HG03108 (cell line): ENCODE measurements around the gene KIF15.

ENCODE experiments used
- ATAC-seq: cut with Tn5 transposase; IDR thresholded peaks from one replicate; pipeline ENCODE4 v1.9.1; 2021; ENCODE audit warnings: moderate library complexity; ENCODE audit not compliant: unreplicated experiment

KIF15 gene

GRCh38 chr3:44874308-44874707, 112.7 kb downstream of the KIF15 start, which contains the start of gene TGM4:
Gene TGM4, plus strand, starts transcription at chr3:44874608. Its CDS starts 71 bp downstream, at chr3:44874679.
- ATAC-seq, result no peak

DNA sequence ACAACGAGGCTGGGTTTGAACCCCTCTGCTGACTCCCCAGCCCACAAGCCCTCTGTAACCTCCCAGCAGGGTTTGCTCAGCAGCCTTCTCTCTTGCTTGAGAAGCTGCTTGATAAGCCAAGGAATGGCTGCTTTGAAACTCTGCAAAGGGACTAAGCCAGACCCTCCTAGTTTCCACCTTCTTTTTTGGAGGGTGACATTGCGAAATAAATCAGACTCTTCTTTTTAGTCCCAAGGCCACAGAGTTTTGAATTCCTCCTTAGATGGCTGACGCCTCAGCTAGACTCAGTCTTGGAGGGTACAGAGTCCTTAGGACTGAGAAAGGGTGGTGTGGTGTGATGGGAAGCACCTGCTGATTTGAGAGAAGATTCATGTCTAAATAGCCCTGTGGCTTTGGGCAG, 114.0 kb downstream of the KIF15 start:
- ATAC-seq, result no peak

DNA sequence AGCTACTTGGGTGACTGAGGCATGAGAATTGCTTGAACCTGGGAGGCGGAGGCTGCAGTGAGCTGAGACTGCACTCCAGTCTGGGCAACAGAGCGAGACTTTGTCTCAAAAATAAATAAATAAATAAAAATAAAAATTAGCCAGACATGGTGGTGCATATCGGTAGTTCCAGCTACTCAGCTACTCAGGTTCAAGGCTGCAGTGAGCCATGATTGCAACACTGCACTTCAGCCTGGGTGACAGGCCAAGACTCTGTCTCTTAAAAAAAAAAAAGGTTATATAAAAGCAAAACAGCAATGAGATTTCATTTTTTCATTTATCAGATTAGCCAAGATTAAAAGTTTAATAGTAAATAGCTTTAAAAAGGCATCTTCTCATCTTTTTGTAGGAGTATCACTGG, 115.7 kb downstream of the KIF15 start:
- ATAC-seq, result no peak

DNA sequence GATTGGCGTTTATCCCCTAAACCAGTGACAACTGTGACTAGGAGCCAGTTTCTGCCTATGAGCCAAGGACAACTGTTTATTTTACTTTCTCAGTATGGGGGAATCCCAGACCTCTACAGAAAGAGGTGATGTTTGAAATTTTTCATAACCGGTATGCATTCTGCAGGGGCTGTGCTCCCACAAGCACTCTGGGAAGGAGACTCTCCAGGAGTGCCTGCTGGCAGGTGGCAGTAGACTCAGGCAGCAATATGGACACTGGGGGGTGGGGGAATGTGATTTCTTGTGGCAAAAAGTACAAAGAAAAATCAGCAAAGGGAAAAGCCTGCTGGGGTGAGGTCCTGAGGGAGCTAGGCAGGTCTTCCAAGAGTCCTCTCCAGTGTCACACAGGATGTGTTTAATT, 118.7 kb downstream of the KIF15 start:
- no peak for ATAC-seq

DNA sequence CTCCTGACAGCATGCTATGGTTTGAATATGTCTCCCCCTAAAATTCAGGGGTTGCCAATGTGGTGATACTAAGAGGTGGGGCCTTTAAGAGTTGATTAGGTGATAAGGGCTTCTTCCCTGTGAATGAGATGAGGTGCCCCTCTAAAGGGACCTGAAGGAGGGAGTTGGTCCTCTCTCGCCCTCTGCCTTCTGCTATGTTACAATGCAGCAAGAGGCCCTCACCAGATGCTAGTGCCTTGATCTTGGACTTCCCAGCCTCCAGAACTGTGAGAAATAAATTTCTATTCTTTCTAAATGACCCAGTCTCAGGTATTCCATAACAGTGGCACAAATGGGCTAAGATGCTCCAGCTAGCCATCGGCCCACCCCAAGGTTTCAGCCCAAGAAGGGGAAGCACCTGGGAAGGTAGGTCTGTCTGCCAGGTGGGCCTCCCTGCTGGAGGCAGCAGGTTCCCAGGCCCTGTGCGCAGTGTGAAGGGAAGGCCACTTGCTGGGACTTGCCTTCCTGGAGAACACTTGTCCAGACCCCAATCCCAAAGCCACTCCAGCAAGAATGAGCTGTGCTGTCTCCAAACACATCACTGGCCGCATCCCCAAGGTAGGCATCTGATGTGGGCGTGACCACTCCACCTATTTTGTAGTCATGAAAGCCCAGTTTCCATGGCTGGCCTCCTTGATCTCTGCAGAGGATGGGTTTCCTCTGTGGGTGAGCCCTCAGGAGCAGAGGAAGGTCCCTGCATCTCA, 121.8 kb downstream of the KIF15 start:
- ATAC-seq, result no peak

DNA sequence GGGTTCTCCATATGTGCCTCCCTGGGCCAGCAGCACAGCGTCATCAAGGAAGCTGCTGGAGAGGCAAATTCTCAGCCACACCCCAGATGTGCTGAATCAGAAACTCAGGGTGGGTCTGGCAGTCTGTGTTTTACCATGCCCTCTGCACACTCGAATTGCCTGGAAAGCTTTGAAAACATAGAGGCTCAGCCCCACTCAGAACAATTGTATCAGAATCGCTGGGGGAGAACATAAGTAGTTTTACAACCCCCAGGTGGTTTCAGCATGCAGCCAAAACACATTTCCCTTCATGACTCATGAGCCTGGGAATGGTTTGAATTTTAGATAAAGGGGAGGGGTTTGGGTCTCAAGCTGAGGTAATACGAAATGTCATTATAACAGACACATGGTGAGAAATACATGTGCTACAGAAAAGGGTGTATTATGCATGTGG, 122.4 kb downstream of the KIF15 start:
- no peak for ATAC-seq

- no peak for ATAC-seq
Measured at GRCh38 chr3:44885618-44886017, 124.0 kb downstream of the KIF15 start.

GRCh38 chr3:44886561-44886960, 125.0 kb downstream of the KIF15 start:
- no peak for ATAC-seq

GRCh38 chr3:44887101-44887500, 125.5 kb downstream of the KIF15 start:
- no peak for ATAC-seq

GRCh38 chr3:44890258-44890657, 128.7 kb downstream of the KIF15 start:
- ATAC-seq, result no peak

DNA sequence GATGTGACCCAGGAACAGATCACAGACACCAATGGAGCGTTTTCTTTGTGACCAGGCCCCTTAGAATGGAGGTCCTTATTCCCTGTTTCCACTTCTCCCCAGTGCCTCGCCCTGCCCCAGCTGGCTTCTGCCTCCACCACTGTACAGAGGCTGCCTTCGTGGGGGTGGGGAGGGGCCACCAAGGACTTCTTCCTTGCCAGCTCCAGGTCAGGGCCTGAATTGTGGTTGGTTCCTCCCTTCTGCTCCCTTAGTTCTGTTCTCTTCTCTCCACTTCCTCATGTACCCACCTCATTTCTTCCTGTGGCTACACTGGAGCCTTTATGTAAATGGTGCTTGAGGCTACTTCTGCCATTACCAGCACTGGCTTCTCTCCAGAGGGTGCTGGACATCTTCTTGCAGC, 129.3 kb downstream of the KIF15 start:
- ATAC-seq, result no peak

GRCh38 chr3:44892689-44893088, 131.1 kb downstream of the KIF15 start:
- ATAC-seq, result no peak

- no peak for ATAC-seq
Measured at GRCh38 chr3:44893097-44893496, 131.5 kb downstream of the KIF15 start.

DNA sequence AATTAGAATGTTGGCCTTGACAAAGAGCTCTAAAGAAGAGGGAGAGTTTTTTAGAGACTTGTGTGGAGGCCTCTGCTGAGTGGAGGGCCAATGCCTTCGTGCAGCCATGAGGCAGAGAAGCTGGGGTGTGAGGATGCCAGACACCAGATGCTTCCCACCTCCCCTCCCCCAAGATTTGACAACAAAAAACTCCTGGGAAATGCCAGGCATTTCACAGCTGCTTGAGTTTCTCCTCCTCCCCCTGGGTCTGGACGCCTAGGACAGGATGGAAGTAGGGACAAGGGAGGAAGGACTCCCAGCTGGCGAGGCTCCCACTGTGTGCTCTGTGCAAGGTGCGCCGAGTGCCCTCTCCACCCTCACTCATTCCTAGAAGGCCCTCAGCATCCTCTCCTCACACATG, 132.9 kb downstream of the KIF15 start:
- no peak for ATAC-seq

GRCh38 chr3:44896440-44896839, 134.8 kb downstream of the KIF15 start:
- ATAC-seq, result no peak

GRCh38 chr3:44899683-44900367, 138.2 kb downstream of the KIF15 start:
- ATAC-seq, result no peak

GRCh38 chr3:44902628-44903027, 141.0 kb downstream of the KIF15 start:
- ATAC-seq, result no peak
